Stimulated activated CD8-positive, alpha-beta memory T cell treated with anti-CD3 and anti-CD28 coated beads, Interleukin-4, amount 100 ng/mL, for 24 hours (primary cell): ENCODE data around the gene STARD13.

Experiments
- DNase-seq: peaks from one replicate; pipeline ENCODE4 v3.0.0-alpha.2; 2020; ENCODE audit warnings: low read depth

The STARD13 gene, protein sequence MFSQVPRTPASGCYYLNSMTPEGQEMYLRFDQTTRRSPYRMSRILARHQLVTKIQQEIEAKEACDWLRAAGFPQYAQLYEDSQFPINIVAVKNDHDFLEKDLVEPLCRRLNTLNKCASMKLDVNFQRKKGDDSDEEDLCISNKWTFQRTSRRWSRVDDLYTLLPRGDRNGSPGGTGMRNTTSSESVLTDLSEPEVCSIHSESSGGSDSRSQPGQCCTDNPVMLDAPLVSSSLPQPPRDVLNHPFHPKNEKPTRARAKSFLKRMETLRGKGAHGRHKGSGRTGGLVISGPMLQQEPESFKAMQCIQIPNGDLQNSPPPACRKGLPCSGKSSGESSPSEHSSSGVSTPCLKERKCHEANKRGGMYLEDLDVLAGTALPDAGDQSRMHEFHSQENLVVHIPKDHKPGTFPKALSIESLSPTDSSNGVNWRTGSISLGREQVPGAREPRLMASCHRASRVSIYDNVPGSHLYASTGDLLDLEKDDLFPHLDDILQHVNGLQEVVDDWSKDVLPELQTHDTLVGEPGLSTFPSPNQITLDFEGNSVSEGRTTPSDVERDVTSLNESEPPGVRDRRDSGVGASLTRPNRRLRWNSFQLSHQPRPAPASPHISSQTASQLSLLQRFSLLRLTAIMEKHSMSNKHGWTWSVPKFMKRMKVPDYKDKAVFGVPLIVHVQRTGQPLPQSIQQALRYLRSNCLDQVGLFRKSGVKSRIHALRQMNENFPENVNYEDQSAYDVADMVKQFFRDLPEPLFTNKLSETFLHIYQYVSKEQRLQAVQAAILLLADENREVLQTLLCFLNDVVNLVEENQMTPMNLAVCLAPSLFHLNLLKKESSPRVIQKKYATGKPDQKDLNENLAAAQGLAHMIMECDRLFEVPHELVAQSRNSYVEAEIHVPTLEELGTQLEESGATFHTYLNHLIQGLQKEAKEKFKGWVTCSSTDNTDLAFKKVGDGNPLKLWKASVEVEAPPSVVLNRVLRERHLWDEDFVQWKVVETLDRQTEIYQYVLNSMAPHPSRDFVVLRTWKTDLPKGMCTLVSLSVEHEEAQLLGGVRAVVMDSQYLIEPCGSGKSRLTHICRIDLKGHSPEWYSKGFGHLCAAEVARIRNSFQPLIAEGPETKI

DNA sequence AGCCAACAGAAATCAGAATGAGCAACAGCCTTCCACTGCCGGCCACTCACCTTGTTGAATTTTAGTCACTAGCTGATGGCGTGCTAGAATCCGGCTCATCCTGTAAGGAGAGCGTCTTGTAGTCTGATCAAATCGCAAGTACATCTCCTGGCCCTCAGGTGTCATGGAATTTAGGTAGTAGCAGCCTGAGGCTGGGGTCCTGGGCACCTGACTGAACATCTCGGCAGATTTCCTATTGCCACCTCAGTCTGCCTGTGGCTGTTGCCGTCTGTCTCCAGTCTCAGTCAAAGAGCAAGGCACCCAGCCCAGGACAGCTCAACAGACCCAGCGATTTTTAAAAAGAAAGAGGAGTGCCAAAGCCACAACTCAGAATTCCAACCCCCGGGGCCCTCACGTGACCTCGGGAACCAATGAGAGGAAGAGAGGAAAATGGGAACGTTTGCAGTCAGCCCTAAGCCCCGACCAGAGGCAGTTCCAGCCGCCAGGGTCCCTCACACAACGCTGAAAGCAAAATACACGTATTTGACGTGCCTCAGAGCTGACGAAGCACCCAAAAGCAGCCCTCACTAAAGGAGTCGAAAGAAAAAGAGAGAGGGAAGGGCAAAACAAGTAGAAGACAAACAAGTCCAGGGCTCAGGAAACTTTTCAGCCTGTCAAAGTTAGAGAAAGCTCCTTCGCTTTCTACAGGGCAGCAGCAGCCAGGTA is at the start of gene STARD13:
TSS of gene STARD13 (minus strand) at position 336 of the 705 bp plus-strand sequence. CDS start at position 219, 117 bp downstream.
- no peak for DNase-seq

DNA sequence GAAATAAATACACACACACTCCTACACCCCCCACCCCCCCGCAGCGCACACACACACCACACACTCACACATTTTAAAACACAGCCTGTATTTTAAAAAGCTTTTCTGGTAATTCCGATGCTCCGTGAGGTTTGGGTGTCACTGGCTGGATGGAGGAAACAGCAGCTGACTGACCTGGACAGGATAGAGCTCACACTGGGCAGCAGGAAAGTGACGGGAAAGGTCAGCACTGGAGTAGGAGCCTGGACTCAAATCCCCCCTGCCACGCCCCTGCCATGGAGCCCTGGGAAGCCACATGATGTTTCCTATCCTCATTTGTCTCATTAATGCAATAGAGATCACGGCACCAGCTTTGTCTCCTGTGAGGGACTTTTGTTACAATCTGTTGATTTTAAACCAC is 49.3 kb upstream of the STARD13 start:
- no peak for DNase-seq

DNA sequence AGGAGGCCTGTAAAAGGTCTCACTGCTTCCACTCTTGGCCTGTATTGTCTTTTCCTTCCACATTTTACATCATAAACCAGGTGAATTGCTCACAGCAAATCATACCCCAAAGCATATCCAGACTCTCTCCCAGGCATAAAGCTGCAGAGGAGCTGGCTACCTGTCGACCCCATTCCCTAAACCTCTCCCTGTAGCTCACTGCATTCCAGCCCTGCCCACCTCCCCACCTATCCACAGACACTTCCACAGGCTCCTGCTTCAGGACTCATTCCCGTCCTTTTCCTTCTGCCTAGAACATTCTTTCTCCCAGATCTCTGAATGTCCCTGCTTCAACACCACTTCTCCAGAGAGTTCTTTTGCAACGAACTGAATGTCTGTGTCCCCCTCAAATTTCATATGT is 46.4 kb upstream of the STARD13 start:
- no peak for DNase-seq

DNA sequence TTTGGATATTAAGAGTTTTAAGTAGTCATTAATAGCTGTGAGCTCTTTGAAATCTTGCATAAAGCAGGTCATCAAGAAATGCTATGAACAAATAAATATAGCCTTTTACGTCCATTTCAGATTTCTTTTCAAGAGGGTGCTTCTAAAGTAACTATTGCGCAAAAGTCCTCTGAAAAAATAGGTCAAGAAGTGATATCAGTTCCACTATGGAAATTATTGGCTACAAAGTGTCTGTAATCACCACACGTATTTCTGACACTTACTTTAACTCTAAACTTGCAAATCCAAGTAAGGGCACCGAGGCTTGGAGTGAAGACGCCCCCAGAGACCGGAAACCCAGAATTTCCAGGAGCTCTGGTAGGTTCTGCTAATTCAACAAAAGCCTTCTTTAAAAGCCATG is 44.9 kb upstream of the STARD13 start:
- no peak for DNase-seq

DNA sequence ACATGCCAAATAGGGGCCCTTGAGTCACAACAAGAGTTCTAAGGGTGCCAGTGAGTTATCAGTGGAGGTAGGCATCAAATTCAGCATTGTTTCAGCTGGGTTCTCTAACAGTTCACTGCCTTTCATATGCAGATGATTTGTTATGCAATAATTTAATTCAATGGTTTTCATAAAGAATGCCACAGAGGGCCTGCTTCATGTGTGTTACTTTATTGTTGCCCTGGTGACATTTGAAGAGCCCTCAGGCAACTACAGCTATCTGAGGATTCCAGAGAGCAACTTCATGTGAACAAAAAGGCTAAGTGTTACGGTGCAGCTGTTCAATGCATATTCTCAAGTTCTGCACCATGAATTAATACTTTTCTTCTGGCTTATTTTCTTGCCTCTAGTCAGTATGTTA is 43.1 kb upstream of the STARD13 start:
- no peak for DNase-seq

DNA sequence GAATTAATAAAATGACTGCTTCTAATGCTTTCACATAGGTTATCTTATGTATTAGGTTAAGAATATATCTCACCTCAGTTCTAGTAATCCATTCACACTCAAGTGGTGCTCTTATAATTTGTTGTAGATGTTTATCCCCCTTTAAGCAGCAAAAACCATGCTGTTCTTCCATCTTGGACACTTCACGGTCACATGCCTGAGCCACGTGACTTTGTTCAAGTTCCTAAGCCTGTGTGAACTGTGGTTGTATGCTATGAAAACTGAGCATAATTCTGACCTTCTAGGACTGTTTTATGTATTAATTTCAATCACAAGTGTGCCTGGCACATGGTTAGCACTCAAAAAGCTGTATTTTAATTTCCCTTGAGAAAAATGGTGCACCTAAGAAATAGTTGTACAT is 41.2 kb upstream of the STARD13 start:
- DNase-seq = no peak

DNA sequence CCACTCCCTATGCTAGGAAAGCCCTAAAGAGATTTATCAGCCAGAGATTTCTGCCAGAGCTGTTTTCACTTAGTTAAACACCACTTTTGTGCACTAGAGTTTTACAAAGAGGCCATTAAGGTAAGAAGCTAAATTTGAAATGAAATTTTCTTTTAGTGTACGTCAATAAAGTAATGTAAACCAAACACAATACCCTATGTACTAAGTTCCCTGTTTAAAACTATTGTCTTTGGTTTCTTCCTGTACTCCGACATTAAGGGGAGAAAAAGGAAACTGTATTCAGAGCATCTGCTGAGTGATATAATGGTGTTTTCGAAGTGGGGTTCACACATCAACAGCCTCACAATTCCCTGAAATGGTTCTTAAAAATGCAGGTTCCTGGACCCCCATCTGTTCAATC is 40.7 kb upstream of the STARD13 start:
- no peak for DNase-seq

DNA sequence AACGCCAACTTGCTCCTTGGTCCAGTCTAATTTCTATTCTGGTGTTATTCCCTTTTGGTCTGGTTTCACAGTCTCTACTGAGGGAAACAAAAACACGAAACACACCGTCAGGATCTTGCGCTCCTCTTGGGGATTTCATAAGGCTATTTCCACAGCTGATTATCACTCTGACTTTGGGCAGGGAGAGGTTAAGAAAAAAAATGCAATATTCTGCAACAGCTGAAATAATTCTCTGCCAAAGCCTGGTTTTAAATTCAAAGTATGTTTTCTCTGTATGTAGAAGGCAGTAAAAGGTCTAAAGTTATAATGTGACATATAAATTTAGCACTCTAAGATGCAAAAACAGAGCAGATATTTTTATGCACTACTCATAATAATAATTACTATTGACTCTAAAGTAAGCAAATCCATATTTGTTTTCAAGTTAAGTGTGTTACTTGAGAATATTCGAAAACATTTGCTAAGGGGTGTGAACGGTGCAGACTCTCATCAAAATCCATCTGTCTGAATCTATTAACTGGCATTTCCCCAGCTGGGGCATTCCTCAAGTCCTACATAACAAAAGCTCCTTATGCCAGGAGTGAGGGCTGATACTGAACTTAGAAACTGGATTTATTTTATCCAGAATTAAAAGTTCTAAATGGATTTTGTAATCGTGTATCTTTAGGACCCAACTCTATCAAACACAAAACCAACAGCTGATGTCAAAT is 38.4 kb upstream of the STARD13 start:
- DNase-seq = no peak

DNA sequence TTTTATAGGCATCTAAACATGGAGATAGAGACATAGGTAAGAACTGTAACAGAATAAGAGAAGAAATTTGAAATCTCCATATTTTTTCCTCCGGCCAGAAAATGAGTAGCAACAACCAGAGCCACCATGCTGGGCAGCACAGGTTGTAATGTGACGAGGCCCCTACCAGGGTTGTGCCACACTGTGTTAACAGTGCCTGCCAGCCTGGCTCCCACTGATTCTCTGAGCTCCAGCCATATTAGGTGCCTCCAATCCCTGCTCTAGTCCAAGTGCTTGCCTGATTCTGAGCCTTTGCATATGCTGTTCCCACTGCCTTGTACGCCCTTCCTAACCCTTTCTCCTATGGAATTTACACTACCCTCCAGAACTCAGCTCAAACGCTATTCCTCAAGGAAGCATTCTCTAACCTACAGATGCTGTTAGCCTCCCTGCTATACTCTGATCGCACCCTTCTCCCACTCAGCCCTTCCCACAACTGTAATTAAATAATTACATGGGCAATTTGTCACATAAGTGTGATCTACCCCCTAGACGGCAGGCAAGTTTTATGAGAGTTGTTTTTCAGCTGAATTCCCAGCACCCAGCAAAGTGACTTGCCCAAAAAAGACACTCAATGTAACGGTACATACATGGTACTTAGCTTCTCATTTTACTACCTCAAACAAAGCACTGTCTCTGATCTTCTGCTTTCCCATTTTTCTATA is 37.6 kb upstream of the STARD13 start:
- DNase-seq = no peak

DNA sequence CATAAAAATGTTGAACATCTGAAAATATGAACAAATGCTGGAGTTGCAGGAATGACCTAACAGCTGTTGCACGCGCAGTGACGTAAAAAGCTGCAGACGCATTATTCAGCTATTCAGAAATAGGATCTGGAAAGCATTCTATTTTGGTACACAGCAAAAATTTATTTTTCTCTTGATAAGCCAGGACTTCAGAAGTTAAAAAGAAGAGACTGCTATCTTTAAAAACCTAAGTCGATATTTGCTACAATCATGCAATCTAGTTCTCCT is 36.9 kb upstream of the STARD13 start:
- no peak for DNase-seq

DNA sequence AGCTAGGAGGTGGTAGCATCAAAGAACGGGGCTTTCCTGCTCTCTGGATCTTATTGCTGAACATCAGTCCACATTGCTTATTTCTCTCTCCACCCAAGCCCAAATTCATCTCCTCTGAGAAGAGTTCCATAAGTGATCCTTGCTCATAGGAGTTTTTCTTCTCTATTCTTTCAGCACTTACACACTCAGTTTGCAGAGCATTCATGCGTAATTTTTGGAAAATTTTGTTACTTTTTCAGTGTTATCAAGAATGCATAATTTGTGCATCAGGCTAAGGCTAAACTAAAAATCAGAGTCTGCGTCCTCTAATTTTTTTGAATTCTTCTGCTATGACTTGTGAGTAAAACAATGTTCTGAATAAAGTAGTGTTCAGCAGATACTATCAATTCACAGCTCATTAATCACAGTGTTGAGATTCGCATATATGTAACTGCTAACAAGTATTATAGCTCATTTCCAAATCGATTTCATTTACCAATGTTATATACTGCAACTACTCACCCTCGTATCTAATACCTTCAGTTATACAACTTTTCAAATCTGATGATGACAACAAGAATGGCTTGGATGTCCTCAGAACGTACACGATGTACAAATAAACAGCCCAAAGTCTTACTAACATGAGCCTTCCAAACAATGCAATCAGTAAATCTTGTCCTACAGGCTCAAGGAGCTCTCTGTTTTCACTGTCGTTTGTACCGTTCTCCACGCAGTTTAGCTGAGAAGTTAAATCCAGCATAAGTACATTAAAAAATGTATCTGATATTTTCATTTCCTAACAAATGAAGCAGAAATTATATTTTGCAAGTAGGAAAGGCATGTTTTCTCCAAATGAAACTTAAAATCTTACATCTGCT is 36.4 kb upstream of the STARD13 start:
- no peak for DNase-seq

DNA sequence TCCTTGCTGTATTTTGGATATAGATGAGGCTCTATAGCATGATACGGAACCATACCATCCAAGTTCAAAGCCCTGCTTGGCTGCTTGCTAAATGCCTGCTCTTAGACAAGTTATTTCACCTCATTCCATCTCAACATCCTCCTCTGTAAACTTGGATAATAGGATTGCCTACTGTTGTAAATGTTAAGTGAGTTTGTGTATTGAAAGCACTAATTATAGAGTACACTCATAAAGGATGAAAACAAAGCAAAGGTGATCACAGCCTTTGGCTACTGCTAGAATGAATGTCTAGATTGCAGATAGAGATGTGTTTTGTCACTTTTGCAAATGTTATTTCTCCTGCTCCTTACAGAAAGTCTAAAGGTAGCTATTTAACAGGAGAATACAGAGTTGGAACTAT is 34.3 kb upstream of the STARD13 start:
- no peak for DNase-seq

DNA sequence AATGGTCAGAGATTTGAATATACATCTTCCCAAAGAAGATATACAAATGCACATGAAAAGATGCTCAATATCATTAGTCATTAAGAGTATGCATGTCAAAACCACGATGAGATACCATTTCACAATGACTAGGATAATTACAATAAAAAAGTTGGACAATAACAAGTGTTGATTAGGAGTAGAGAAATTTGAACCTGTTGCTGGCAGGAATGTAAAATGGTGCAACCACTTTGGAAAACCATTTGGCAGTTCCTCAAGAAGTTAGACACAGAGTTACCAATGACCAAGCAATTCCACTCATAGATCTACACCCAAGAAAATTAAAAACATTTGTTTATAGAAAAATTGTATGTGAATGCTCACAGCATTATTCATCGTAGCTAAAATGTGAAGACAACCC is 33.2 kb upstream of the STARD13 start:
- DNase-seq = no peak

DNA sequence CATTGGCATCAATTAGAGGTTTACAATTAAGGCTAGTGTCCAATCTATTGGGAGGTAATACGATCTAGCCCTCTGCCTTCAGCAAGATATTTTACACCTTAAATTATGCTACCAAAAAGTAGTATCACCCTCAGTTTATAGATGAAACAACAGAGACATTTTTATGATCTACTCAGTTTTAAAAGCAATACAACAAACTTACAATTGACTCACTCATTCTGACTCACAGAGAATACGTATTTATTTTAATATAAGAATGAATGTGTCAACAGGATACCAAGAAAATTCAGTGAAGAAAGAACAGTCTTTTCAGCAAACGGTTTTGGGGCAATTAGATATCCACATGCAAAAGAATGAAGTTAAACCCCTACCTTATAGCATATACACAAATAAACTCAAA is 32.5 kb upstream of the STARD13 start:
- DNase-seq = no peak

DNA sequence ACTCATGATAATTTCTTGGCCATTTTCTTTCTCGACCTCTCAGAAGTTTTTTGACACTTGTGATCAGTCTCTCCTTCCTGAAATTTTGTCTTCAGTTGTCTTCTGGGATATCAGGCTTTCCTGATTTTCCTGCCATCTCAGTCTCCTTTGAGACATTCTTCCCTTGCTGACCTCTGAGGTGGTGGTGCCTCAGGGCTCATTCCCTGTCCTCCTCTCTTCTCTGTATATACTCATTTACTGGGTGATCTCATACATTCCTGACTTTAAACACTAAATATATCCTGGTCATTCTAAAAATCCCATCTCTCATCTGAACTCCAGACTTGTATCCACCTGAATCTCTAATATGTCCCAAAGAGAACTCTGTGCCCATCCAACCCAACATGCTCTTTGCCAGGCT is 31.3 kb upstream of the STARD13 start:
- no peak for DNase-seq

DNA sequence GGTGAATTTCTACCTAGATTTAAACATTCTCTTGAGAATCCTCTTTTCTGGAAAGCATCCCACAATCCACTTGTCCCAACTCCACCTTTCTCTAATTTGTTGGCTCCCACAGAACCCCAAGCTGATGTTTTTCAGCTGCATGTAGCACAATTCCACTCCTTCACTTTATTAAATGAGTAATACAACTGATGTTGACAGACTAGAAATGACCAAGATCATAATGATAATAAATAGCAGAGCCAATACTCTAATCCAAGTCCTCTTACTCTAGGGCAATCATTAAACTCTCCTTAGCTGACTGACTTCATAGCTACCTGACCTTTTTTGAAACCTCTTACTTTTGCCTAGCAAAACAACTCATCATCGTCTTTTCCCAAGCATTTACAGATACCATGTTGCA is 27.9 kb upstream of the STARD13 start:
- DNase-seq = no peak

DNA sequence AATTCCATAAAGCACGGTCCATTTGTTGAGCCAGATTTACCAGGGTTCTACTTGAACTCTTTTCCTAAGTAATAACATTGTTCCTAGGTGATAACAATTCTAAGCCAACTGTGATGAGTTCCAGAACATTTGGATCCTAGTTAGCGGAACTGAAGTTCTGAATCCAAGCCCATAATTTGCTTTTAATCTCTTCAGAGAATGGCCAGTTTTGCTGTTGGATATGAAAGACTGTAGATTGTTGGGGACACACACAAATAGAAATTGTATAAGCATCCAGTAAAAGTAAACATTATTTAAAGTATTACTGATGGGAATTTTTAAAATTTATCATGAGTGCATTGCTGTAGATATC is 27.3 kb upstream of the STARD13 start:
- DNase-seq = no peak

DNA sequence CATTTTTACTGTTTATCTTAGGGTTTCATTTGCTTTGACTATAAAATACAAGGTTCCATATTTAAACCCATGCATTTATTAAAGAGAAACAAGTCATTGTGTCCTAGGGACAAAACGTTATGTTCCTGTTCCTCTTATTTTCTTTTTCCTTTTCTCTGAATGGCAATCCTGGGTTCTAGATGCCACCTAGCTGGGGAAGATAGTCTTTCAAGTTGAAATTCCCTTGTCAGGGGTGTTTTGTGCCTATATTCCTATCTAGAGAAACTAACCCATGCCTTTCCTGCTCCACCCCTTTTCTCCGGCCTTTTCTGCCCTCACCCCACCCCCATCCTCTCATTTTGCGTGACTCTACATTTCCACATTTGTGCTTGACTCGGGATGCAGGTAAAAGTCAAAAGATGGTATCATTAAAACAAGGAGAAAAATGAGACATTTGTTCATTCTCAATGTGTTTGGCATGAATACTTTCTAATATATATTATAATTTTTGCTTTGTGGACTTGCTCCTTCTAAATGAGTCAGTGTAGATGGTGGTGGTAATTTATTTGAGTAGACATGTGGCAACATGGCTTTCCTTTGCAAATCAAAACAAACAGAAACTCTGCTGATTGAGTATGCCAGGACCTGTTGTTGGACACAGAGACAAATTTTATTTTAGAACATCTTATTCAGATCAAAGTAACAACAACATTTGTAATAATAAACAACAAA is 26.8 kb upstream of the STARD13 start:
- no peak for DNase-seq

DNA sequence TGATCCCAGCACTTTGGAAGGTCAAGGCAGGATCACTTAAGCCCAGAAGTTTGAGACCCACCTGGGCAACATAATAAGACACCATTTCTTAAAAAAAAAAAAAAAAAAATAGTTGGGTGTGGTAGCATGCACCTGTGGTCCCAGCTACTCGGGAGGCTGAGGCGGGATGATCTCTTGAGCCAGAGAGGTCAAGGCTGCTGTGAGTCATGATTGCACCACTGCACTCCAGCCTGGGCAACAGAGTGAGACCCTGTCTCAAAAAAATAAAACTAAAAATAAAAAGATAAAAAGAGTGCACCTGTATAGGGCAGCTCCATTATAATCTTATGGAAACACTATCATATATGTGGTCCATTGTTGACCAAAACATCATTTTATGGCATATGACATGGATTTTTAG is 25.5 kb upstream of the STARD13 start:
- DNase-seq = no peak
